Gastroesophageal sphincter (tissue), 3 donors: Measurements from ENCODE around the gene CHKA.

ENCODE experiments used
- CTCF ChIP-seq, 4 experiments: fragments of 200-600 bp in 2 of 4; fragments of 450-650 bp in 2 of 4; sonication (generic) in 1 of 4; IDR thresholded peaks; one replicate each; pipeline ENCODE4 v1.5.1; 2017 to 2019; ENCODE audit warnings: antibody characterized with exemption in 4 of 4, mild to moderate bottlenecking in 2 of 4, moderate library complexity in 2 of 4
- POLR2A ChIP-seq, 2 donors: fragments of 450-650 bp; IDR thresholded peaks; one replicate each; pipeline ENCODE4 v1.6.1; 2017; ENCODE audit warnings: antibody characterized with exemption in 2 of 2, mild to moderate bottlenecking in 2 of 2, moderate library complexity in 1 of 2
- POLR2AphosphoS5 ChIP-seq: sonication (generic); formaldehyde crosslinking; IDR thresholded peaks from one replicate; pipeline ENCODE4 v1.6.1; 2017; ENCODE audit warnings: antibody characterized with exemption

GRCh38 chr11:68066742-68067141 lies 54.4 kb downstream of the CHKA start:
- TF ChIP-seq CTCF (IDR thresholded peaks at IDR 0.05) (no peak), POLR2A (IDR thresholded peaks at IDR 0.05) (no peak), POLR2AphosphoS5 (no peak)
